GM18502 (cell line): ENCODE data around the gene RBM22.
"Not testable (repeated sequence)": the region's sequence is repeated elsewhere in the genome, so short reads cannot be mapped to it uniquely, and the experiment has no call there.

Experiments
- ATAC-seq: cut with Tn5 transposase; IDR thresholded peaks from one replicate; pipeline ENCODE4 v1.9.1; 2021; ENCODE audit warnings: mild to moderate bottlenecking; ENCODE audit not compliant: unreplicated experiment, poor library complexity

Gene RBM22

GRCh38 chr5:150700594-150701377 is at the start of gene RBM22:
TSS of gene RBM22 (minus strand) at chr5:150701062. CDS start at chr5:150700985, 77 bp downstream.
- peak; percentile 95 for ATAC-seq

DNA sequence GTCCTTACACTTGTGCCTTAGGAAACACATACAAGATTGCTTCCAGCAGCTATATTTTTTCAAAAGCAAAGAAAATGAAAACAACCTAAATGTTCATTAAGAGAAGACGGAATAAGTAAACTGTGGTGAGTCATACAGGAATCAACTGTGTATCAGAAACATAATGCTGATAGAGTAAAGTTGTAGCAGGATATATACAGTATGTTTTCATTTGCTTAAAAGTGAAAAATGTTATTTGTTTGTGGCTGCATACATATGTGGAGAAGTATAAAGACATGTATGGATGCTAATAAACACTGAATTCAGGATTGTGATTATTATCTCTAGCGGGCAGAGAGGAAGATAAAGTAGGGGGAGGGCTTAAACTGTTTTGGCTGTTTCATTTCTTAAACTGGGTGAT is 49.6 kb upstream of the RBM22 start:
- ATAC-seq: no peak

DNA sequence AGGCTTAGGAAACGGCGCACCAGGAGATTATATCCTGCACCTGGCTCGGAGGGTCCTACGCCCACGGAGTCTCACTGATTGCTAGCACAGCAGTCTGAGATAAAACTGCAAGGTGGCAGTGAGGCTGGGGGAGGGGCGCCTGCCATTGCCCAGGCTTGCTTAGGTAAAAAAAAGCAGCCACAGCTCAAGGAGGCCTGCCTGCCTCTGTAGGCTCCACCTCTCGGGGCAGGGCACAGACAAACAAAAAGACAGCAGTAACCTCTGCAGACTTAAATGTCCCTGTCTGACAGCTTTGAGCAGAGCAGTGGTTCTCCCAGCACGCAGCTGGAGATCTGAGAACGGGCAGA is 42.3 kb upstream of the RBM22 start:
- ATAC-seq: not testable (repeated sequence)

GRCh38 chr5:150742455-150743141 is 41.7 kb upstream of the RBM22 start:
- not testable (repeated sequence) for ATAC-seq

DNA sequence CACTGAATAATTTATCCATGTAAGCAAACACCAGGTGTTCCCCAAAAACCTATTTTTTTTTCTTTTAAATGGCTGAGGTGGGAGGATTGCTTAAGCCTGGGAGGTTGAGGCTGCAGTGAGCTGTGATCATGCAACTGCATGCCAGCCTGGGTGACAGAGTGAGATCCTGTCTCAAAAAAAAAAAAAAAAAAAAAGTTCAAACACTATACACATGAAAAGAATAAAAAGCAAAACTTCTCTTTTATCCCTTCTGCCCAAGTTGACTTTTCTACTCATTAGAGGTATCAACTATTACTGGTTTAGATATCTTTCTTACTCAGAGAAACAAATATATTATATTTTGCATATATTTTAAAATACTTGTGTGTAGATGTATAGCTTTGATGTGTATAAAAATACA is 40.1 kb upstream of the RBM22 start:
- ATAC-seq: no peak

- ATAC-seq: no peak
Observed at GRCh38 chr5:150738862-150739261, 38.0 kb upstream of the RBM22 start.

- ATAC-seq: peak; percentile 95
Observed at GRCh38 chr5:150734579-150735384, 33.9 kb upstream of the RBM22 start.

- ATAC-seq: no peak
Observed at GRCh38 chr5:150731669-150732242, 30.9 kb upstream of the RBM22 start.

DNA sequence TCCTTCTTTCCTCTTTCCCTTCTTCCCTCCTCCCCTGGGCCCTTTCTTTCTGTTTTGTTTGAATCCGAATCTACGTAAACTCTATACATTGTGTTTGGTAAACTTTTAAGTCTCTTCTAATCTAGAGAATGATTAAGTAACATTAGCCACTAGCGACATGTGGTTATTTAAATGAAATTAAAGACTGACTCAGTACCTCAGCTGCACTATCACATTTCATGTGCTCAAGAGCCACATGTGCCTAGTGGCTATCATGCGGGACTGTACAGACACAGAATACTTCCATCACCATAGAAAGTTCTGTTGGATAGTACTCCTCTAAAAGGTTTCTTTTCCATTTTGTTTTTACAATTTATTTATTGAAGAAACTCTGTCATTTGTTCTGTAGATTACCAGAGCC is 29.0 kb upstream of the RBM22 start:
- no peak for ATAC-seq

GRCh38 chr5:150723845-150724244 is 23.0 kb upstream of the RBM22 start:
- ATAC-seq: no peak

DNA sequence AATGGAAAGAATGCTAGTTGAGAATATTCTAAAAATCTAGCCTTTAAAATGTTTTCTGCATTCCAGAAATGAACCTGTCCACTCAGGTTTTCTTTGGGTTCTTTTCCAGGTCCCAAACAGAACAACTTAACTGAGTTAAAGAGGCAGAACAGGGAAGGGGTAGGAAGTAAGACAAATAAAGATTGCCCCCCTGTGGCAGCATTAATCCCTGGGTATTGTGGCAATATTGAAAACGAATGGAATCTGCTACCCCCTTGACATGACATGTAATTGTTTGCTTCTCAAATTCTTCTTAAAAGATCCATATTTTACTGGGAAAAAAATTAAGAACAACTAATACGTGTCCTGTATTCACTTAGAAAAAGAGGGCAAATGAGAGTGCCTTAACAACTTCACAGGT is 9.3 kb upstream of the RBM22 start:
- no peak for ATAC-seq

DNA sequence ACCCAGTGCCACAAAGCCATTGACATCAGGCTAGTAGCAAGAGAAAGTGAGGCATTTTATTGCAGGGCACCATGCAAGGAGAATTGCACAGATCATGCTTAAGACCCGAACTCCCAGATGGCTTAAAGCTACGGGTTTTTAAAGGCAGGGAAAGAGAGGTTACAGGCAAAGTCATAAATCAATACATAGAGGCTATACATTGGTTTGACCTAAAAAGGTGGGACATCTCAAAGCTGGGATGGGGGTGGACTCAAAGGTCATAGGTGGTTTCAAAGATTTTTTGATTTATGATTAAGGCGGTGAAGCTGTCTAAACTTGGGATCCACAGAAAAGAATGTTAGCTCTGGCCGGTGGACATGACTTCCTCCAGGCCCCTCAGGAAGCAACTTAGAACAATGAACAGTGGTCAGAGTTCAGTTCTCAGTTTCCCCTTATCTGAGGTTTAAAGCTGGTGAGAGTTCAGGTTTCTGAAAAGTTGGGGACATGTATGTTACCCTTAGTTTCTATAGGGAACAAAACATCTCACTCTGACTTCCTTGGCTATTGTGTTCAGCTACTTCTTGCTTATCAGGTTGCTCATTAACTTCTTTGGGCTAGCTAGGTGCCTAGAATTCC is 6.0 kb upstream of the RBM22 start:
- ATAC-seq: no peak

DNA sequence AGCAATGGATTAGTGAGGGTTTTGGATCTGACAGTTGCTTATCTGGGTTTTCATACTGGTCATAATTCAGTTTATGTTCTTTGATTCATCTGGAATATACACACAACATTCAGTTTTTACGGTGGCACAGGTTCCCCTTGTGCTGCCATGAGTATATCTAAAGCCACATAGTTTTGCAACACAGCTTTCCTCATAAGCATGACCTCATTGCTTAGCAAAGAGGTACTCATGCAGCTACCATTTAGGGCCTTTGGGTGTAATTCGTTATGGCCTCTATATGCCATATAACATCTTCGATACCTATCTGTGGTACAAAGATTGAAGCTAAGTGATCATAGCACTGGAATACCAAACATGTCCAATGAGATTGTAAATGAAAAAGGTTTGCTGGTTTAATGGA is 2.9 kb upstream of the RBM22 start:
- ATAC-seq: no peak

GRCh38 chr5:150700246-150700593 is 642 bp downstream of the RBM22 start:
- peak; percentile 9 for ATAC-seq

GRCh38 chr5:150694612-150695011 is 6.2 kb downstream of the RBM22 start:
- no peak for ATAC-seq

DNA sequence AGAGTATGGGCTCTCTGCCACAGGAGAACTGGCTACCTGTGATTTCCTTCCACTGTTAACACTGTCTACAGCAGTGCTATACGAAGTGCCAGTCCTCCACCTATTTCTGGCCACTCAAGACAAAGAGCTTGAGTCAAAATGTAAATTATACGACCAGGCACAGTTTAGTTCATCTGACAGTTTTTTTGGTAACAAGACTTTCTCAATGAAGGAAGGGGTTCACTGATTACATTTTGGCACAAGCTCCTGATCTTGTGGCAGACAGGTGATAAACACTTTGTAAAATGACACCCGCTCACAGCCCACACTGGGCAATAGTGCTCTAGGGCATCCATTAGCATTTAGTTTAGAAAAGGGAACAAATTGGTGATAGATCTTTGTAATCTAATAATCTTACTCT is 8.6 kb downstream of the RBM22 start:
- no peak for ATAC-seq

DNA sequence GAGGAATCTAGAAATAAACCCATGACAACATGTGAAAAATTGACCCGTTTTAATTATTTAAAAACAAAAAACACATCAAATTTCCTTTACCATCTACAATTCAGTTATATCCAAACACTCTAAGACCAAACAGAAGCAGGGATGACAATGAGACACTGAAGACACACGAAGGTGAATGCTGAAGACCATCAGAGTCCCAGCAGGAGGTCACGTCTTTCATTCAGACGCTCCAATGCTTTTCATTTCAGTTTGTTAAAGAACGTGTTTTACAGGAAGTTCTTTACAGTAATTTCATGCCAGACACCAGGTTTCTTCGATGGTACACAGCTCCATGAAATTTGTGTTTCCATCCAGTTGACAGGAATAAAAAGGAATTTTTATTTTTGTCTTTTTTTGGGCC is 10.1 kb downstream of the RBM22 start:
- no peak for ATAC-seq

DNA sequence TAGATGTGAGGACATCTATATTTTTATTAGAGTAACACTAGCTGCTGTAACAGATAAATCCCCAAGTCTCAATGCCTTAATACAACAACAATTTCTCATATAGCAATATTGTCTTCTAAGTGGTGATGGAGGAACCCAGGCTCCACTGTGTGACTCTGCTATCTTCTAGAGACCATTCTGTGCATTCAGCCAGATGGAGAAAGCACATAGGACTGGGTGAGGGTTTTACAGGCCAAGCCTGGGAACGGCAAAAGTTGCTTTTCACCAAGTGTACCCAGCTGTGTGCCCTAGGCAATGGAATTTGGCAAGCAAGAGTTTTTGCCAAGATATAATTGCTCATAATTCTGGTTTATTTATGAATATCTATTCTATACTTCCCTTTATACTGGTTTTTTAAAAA is 11.7 kb downstream of the RBM22 start:
- no peak for ATAC-seq

GRCh38 chr5:150676578-150676977 is 24.3 kb downstream of the RBM22 start:
- no peak for ATAC-seq

DNA sequence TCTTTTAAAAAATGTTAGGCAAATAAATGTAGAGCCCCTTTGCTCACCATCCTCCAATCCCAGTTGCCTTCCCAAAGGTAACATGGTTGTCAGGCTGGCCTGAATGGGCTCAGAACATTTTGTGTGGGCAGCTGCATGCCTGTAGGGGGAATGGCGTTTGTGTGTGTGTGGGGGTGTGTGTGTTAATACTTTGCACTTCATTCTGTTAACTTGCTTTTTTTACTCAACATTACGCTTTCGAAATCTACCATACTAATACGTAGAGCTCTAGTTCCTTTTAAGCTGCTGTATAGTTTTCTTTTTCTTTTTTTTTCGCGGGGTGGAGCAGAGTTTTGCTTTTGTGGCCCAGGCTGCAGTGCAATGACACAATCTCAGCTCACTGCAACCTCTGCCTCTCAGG is 25.8 kb downstream of the RBM22 start:
- ATAC-seq: no peak
